GM21360 (cell line): ENCODE data around the gene PIK3R2.
"Not testable (repeated sequence)": the region's sequence is repeated elsewhere in the genome, so short reads cannot be mapped to it uniquely, and the experiment has no call there.

ENCODE experiments used
- ATAC-seq: cut with Tn5 transposase; IDR thresholded peaks from one replicate; pipeline ENCODE4 v1.9.1; 2021; ENCODE audit warnings: mild to moderate bottlenecking, moderate library complexity; ENCODE audit not compliant: unreplicated experiment

The PIK3R2 gene

GRCh38 chr19:18198374-18198773 is 45.4 kb downstream of the PIK3R2 start:
- ATAC-seq = no peak

GRCh38 chr19:18202397-18202777 is 49.4 kb downstream of the PIK3R2 start:
- no peak for ATAC-seq

- ATAC-seq = no peak
These were observed 49.9 kb downstream of the PIK3R2 start for GRCh38 chr19:18202778-18203407.

- ATAC-seq = no peak
These were observed 50.5 kb downstream of the PIK3R2 start for GRCh38 chr19:18203408-18203862.

- ATAC-seq = peak; percentile 83
These were observed 51.0 kb downstream of the PIK3R2 start, which contains the start of gene RAB3A for GRCh38 chr19:18203863-18204393. Gene RAB3A (minus strand): TSS chr19:18204042. CDS start chr19:18202740, 1,302 bp downstream.

GRCh38 chr19:18204394-18205199 is 51.6 kb downstream of the PIK3R2 start:
- peak; percentile 5 for ATAC-seq

GRCh38 chr19:18205200-18205892 is 52.4 kb downstream of the PIK3R2 start:
- no peak for ATAC-seq

GRCh38 chr19:18206018-18206417 is 53.1 kb downstream of the PIK3R2 start:
- no peak for ATAC-seq

- ATAC-seq = no peak
These were observed 55.4 kb downstream of the PIK3R2 start for GRCh38 chr19:18208098-18208951.

GRCh38 chr19:18209912-18210311 is 56.9 kb downstream of the PIK3R2 start:
- not testable (repeated sequence) for ATAC-seq

GRCh38 chr19:18211683-18212082 is 58.7 kb downstream of the PIK3R2 start:
- no peak for ATAC-seq

GRCh38 chr19:18214779-18215433 is 61.9 kb downstream of the PIK3R2 start:
- ATAC-seq = no peak

GRCh38 chr19:18216789-18217188 is 63.8 kb downstream of the PIK3R2 start:
- ATAC-seq = no peak

GRCh38 chr19:18218159-18218558 is 65.2 kb downstream of the PIK3R2 start:
- ATAC-seq = no peak

- no peak for ATAC-seq
These were observed 65.6 kb downstream of the PIK3R2 start for GRCh38 chr19:18218600-18218999.
